Esophagus squamous epithelium (tissue), 5 donors: Measurements from ENCODE around the gene RAPH1. TPM values are rescaled to one million over a fixed set of nuclear protein-coding genes. Genes with fewer than 3 reads are reported as not detected.
"Not testable (repeated sequence)": the region's sequence is repeated elsewhere in the genome, so short reads cannot be mapped to it uniquely, and the experiment has no call there.

Experiments used
- DNase-seq: peaks from one replicate; lab custom pipeline; 2025; lab: John Stamatoyannopoulos, UW
- H3K27ac ChIP-seq, 4 donors: fragments of 200-600 bp; sonication (generic); one replicate each; pipeline ENCODE4 v1.5.1; 2016 to 2019; ENCODE audit warnings: mild to moderate bottlenecking in 1 of 4
- H3K27me3 ChIP-seq, 4 donors: fragments of 200-600 bp; sonication (generic); 1 replicate in 3 of 4; 2 replicates in 1 of 4; pipeline versions ENCODE4 v1.5.1 to v1.6.0; 2017 to 2021; ENCODE audit warnings: antibody characterized with exemption in 1 of 4
- H3K36me3 ChIP-seq, 3 donors: fragments of 200-600 bp; sonication (generic); one replicate each; pipeline ENCODE4 v1.5.1; 2016 to 2019
- H3K4me1 ChIP-seq, 3 donors: fragments of 200-600 bp; sonication (generic); one replicate each; pipeline ENCODE4 v1.5.1; 2017 to 2019
- H3K4me3 ChIP-seq, 4 donors: fragments of 200-600 bp; sonication (generic); 1 replicate in 3 of 4; 2 replicates in 1 of 4; pipeline ENCODE4 v1.5.1; 2016 to 2019; ENCODE audit warnings: mild to moderate bottlenecking in 2 of 4, moderate library complexity in 1 of 4
- H3K9me3 ChIP-seq, 3 donors: fragments of 200-600 bp; sonication (generic); one replicate each; pipeline ENCODE4 v1.5.1; 2016 to 2019
- POLR2A ChIP-seq, 4 donors: fragments of 450-650 bp; IDR thresholded peaks; one replicate each; pipeline ENCODE4 v1.6.1; 2017; ENCODE audit warnings: antibody characterized with exemption in 4 of 4, mild to moderate bottlenecking in 4 of 4, moderate library complexity in 3 of 4
- WGBS, 2 donors: methylation state at CpG; one replicate each; pipeline ENCODE4 v1.1.5; 2018; 5-methylcytosine and 5-hydroxymethylcytosine counted together
- intact Hi-C: fragments of 100-400 bp; cut with DNase I; formaldehyde crosslinking; loops from one replicate; pipeline ENCODE4 v1.15.0; 2022
- total RNA-seq, 4 donors: library from RNA; depleted of rRNA; stranded (reverse); fragments of >200 nt; gene quantifications; one replicate each; pipeline ENCODE4 v1.1.0, GENCODE V29; 2016
- TF ChIP-seq, protein P1 (sequence below), 6 experiments: fragments of 450-650 bp in 4 of 6; fragments of 200-600 bp in 2 of 6; sonication (generic) in 2 of 6; IDR thresholded peaks; one replicate each; pipeline ENCODE4 v1.5.1; 2016 to 2019; ENCODE audit warnings: antibody characterized with exemption in 6 of 6, mild to moderate bottlenecking in 4 of 6, moderate library complexity in 4 of 6
- donor health status: DM: yes; HTN: yes; CAD: no.

The RAPH1 gene
- total RNA-seq, 4 donors from 2014 or later, result 10.6 to 105 (median 26.0) TPM

DNA sequence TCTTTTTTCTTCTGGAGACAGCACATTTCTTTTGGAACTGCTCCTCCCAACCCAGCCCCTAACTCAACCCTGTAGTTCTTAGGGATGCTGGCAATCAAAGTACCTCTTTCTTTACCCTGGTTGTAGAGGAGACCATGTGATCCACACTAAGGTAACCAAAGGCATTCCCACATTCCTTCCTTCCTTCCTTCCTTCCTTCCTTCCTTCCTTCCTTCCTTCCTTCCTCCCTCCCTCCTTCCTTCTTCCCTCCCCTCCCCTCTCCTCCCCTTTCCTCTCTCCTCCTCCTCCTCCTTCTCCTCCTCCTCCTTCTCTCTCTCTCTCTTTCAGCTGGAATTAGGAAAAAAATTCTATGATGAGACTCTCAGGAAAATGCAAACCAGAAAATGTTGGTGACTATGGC, 13.8 kb upstream of the RAPH1 start:
- no peak for DNase-seq
- Histone ChIP-seq H3K9me3 (no peaks in the 10 kb centered on the region), H3K4me1 (no peaks in the 10 kb centered on the region), H3K27me3 (no peaks in the 10 kb centered on the region), H3K4me3 (no peak overlapping the region), H3K27ac (no peak overlapping the region), H3K36me3 (no peaks in the 10 kb centered on the region)
- intact Hi-C loops, result no loop called here
- TF ChIP-seq, protein P1, sequence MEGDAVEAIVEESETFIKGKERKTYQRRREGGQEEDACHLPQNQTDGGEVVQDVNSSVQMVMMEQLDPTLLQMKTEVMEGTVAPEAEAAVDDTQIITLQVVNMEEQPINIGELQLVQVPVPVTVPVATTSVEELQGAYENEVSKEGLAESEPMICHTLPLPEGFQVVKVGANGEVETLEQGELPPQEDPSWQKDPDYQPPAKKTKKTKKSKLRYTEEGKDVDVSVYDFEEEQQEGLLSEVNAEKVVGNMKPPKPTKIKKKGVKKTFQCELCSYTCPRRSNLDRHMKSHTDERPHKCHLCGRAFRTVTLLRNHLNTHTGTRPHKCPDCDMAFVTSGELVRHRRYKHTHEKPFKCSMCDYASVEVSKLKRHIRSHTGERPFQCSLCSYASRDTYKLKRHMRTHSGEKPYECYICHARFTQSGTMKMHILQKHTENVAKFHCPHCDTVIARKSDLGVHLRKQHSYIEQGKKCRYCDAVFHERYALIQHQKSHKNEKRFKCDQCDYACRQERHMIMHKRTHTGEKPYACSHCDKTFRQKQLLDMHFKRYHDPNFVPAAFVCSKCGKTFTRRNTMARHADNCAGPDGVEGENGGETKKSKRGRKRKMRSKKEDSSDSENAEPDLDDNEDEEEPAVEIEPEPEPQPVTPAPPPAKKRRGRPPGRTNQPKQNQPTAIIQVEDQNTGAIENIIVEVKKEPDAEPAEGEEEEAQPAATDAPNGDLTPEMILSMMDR (IDR thresholded peaks at IDR 0.05), result no peak
- TF ChIP-seq POLR2A (IDR thresholded peaks at IDR 0.05), result no peak

DNA sequence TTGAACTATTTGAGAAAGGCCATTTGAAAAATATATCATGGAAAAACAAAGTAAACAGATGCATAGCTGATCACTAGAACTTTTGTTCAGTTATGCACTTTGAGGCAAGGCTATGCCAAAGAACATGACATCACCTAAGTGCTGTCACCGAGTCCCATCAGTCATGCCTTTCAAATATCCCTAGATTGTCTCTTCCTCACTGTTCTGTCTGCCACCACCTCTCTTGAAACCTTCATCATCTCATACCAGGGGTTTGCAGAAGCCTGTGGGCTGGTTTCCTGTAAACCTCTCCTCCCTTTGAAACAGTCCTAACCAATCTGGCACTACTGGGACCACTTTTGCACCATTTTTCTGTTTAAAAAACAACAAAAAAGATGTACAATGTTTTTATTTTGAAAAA, 12.3 kb upstream of the RAPH1 start:
- WGBS, 2 donors, result 52 to 76% methylated on average over 1 of the region's 1 CpG
- Histone ChIP-seq H3K4me3 (no peak overlapping the region), H3K36me3 (no peaks in the 10 kb centered on the region), H3K27ac (no peak overlapping the region), H3K27me3 (no peaks in the 10 kb centered on the region), H3K4me1 (no peaks in the 10 kb centered on the region), H3K9me3 (no peaks in the 10 kb centered on the region)
- TF ChIP-seq POLR2A (IDR thresholded peaks at IDR 0.05), result no peak
- TF ChIP-seq, protein P1 (IDR thresholded peaks at IDR 0.05), result no peak
- intact Hi-C loops, result no loop called here
- no peak for DNase-seq

DNA sequence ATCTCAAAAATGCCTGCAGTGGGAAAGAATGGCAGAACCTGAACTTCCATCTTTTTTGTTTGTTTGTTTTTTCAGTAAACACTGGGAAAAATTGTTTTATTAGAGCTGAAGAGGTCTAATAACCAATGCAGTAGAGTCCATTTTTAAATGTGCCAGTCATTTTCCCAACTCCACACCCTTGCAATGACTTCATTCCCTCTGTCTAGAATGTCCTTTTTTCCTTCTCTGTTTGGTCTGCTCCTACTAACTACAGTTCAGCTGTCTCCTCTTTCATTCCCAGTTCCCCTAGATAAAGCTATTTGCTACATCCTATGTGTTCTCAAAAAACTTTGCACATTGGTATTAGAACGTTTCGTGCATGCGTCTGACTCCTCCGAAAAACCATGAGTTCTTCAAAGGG, 9.3 kb upstream of the RAPH1 start:
- TF ChIP-seq POLR2A (IDR thresholded peaks at IDR 0.05), result no peak
- TF ChIP-seq, protein P1 (IDR thresholded peaks at IDR 0.05), result no peak
- H3K27ac ChIP-seq, result no peak overlapping the region
- no peak for DNase-seq
- H3K27me3 ChIP-seq, result no peaks in the 10 kb centered on the region
- 93 to 94% methylated on average over 4 of the region's 4 CpGs for WGBS, 2 donors
- no peaks in the 10 kb centered on the region for H3K9me3 ChIP-seq
- H3K4me1 ChIP-seq, result no peaks in the 10 kb centered on the region
- no peak overlapping the region for H3K4me3 ChIP-seq
- intact Hi-C loops, result no loop called here
- H3K36me3 ChIP-seq, result no peaks in the 10 kb centered on the region

DNA sequence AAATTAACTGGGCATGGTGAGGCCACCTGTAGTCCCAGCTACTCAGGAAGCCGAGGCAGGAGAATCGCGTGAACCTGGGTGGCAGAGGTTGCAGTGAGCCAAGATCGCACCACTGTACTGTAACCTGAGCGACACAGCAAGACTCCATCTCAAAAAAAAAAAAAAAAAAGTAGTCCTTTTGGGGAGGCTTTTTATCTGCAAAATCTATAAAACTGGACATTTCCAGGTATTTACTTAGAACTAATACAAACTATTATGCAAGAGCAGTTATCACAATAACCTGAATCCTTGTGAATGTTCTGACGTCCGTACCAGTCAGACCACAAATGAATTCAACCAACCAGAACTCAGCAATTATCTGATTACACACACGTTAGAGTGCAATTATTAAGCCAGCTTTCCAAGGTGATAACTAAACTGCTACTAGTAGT, 8.8 kb upstream of the RAPH1 start:
- no peaks in the 10 kb centered on the region for H3K36me3 ChIP-seq
- intact Hi-C loops, result no loop called here
- 77 to 78% methylated on average over 8 of the region's 8 CpGs for WGBS, 2 donors
- no peak for DNase-seq
- TF ChIP-seq POLR2A (IDR thresholded peaks at IDR 0.05), result no peak
- TF ChIP-seq, protein P1 (IDR thresholded peaks at IDR 0.05), result no peak
- H3K4me1 ChIP-seq, result no peaks in the 10 kb centered on the region
- H3K4me3 ChIP-seq, result no peak overlapping the region
- no peaks in the 10 kb centered on the region for H3K27me3 ChIP-seq
- no peak overlapping the region for H3K27ac ChIP-seq
- H3K9me3 ChIP-seq, result no peaks in the 10 kb centered on the region

DNA sequence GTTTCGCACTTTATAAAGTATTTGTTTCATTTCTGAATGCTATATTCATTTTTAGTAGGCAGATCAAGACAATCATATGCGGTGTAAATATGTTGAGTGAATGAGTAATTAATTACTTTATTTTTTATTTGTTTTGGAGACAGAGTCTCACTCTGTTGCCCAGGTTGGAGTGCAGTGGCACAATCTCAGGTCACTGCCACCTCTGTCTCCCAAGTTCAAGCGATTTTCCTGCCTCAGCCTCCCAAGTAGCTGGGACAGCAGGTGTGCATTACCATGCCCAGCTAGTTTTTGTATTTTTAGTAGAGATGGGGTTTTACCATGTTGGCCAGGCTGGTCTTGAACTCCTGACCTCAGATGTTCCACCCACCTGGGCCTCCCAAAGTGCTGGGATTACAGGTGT, 5.5 kb upstream of the RAPH1 start:
- H3K4me3 ChIP-seq, H3K27me3 ChIP-seq, H3K9me3 ChIP-seq, H3K4me1 ChIP-seq, H3K27ac ChIP-seq, DNase-seq, intact Hi-C loops, H3K36me3 ChIP-seq: not testable (repeated sequence)
- WGBS, 2 donors, result 72 to 76% methylated on average over 3 of the region's 3 CpGs

DNA sequence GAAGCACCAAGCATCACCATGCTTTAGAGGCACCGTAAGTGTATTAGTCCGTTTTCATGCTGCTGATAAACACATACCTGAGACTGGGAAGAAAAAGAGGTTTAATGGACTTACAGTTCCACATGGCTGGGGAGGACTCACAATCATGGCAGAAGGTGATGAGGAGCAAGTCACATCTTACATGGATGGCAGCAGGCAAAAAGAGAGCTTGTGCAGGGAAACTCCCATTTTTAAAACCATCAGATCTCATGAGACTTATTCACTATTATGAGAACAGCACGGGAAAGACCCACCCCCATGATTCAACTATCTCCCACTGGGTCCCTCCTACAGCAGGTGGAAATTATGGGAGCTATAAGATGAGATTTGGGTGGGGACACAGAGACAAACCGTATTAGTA, 3.1 kb upstream of the RAPH1 start:
- H3K9me3 ChIP-seq, result not testable (repeated sequence)

DNA sequence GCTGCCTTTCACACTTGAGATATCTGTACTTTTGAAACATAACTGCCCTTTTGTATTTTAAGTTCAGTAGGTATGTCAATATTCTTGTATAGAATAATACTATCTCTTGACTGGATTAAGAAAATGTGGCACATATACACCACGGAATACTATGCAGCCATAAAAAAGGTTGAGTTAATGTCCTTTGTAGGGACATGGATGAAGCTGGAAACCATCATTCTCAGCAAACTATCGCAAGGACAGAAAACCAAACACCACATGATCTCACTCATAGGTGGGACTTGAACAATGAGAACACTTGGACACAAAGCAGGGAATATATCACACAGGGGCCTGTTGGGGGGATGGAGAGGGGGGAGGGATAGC, 1.5 kb upstream of the RAPH1 start:
- not testable (repeated sequence) for H3K27me3 ChIP-seq, H3K9me3 ChIP-seq, H3K27ac ChIP-seq, H3K36me3 ChIP-seq, H3K4me3 ChIP-seq, DNase-seq
- intact Hi-C loops, result loop anchor here (10.0 kb wide), 1 partner anchor 108 kb away; no protein-coding TSS in a partner anchor
- WGBS, 2 donors, result 85 to 100% methylated on average over 2 of the region's 2 CpGs
- H3K4me1 ChIP-seq, result peaks cover 4 to 36% (median 11%) of the 10 kb centered on the region in 3 donors

More for the DNA sequence above, 3.1 kb upstream of the RAPH1 start:
- intact Hi-C loops, result loop anchor here (10.0 kb wide), 1 partner anchor 107 kb away; no protein-coding TSS in a partner anchor
- H3K27me3 ChIP-seq, H3K36me3 ChIP-seq, DNase-seq, H3K27ac ChIP-seq, H3K4me3 ChIP-seq: not testable (repeated sequence)
- peaks cover 3 to 19% (median 4%) of the 10 kb centered on the region in 3 donors for H3K4me1 ChIP-seq
- WGBS, 2 donors, result 76 to 91% methylated on average over 4 of the region's 4 CpGs
